NCI-H345 (cell line): ENCODE results near the gene KIF24.
"Not testable (repeated sequence)": the region's sequence is repeated elsewhere in the genome, so short reads cannot be mapped to it uniquely, and the experiment has no call there.

Experiments
- DNase-seq: peaks from one replicate; lab custom pipeline; 2025; lab: John Stamatoyannopoulos, UW

Gene KIF24

DNA sequence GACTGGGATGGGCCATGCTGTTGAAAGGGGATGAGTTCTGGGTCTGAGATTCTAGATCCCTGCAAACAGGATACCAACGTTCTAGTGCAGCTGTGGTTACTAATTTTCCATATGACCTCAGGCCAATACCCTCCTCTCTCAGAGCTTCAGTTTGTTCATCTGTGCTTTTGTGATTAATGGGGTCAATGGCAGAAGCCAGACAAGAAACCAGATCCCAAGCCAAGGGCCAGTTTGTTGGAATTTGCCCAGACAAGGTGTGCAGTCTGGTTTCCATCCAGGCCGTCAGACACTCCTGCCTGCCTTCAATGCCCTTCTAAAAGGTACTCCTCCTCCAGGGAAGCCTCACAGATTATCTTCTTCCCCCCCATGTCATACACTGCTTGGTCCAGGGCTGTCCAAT is 36.2 kb upstream of the KIF24 start:
- no peak for DNase-seq

- no peak for DNase-seq
Measured at GRCh38 chr9:34363619-34364351, 34.7 kb upstream of the KIF24 start.

- no peak for DNase-seq
Measured at GRCh38 chr9:34362614-34363214, 33.6 kb upstream of the KIF24 start.

DNA sequence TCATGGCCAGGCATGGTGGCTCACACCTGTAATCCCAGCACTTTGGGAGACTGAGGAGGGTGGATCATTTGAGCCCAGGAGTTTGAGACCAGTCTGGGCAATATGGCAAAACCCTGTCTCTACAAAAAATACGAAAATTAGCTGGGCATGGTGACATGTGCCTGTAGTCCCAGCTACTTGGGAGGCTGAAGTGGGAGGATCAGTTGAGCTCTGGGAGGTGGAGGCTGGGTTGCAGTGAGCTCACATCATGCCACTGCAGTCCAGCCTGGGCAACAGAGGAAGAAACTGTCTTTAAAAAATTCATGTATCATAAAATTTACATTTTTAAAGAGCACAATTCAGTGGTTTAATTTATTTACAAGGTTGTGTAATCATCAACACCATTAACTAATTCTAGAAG is 23.9 kb upstream of the KIF24 start:
- not testable (repeated sequence) for DNase-seq

GRCh38 chr9:34352122-34352652 is 23.1 kb upstream of the KIF24 start:
- DNase-seq, result not testable (repeated sequence)

DNA sequence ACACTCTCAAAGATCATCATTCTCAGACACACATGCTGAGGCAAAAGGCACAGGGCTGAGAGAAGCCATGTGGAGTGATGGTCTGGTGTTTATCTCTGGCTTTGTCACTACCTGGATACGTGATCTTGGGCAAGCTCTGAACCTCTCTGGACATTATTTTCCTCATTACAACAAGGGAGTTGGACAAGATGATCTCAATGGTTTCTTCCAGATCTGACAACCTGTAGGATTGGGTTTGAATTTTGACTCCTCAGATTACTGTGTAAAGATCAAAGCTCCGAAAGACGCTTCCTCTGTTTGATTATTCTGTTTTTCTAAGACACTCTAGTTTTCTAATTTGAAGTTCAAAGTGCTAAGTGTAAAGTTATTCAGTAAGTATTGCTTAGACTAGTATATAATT is 20.3 kb upstream of the KIF24 start:
- no peak for DNase-seq

DNA sequence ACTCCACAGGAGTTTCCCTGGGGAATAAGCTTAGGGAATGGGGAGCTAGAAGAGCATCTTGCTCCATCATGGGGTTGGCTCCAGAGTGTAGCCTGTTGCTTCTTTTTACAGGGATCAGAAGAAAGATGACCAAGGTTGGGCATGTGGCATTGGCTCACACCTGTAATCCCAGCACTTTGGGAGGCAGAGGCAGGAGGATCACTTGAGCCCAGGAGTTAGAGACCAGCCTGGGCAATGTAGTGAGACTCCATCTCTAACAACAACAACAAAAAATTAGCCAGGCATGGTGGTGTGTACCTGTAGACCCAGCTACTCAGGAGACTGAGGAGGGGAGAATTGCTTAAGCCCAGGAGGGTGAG is 18.7 kb upstream of the KIF24 start:
- no peak for DNase-seq

DNA sequence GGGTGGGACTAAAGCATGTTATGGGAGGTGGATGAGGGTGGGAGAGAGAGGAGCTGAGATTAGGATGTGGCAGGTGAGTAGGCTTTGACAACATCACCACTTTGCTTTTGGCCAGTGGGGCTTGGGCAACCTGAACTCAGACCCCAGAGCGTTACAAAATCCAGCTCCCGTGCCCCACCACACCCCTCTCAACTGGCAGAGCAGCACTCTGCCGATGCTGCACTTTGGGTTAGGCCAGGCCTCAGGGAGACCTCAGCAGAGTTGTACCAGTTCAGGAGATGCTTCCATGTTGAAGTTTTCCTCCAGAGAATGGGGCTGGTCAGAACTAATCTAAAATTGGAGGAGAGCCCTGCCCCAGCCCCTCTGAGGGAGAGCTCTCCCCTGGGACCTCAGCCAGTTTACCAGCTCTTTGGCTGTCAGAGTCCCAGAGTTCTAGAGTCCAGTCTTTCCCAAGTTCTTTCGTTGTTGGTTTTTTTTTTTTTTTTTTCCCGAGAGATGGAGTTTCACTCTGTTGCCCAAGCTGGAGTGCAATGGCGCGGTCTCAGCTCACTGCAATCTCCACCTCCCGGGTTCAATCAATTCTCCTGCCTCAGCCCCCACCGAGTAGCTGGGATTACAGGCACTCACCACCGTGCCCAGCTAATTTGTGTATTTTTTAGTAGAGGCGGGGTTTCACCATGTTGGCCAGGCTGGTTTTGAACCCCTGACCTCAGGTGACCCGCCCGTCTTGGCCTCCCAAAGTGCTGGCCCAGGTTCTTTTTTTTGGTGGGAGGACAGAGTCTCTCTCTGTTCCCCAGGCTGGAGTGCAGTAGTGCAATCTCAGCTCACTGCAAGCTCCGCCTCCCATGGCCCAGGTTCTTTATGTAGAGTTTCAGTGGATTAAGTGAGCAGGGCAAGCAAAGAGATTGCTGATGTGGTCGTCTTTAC is 18.1 kb upstream of the KIF24 start:
- no peak for DNase-seq

DNA sequence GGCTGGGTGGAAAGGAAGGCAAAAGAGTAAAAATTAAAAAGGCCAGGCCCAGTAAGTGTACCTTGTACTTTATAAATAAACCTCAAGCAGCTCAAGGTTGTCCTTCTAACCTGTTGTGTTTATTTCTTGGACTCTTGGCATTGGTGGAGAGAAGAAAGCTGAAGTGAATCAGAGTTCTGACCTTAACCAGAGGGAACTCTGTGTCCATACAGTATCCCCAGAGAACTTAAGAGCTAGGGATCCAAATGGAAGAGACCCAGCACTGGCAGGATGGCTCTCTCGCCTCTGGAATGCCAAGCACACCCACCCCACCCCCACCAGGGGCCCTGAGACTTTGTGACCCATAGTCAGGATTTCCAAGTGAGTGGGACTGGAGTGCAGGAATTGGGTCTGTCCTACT is 14.5 kb upstream of the KIF24 start:
- DNase-seq, result no peak

DNA sequence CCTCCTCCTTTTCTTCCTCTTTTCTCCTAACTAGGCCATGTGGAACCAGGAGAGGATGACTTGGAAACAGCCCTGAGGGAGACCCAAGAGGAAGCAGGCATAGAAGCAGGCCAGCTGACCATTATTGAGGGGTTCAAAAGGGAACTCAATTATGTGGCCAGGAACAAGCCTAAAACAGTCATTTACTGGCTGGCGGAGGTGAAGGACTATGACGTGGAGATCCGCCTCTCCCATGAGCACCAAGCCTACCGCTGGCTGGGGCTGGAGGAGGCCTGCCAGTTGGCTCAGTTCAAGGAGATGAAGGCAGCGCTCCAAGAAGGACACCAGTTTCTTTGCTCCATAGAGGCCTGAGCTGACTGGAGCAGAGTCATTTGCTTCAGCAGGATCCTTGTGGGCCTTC is 14.0 kb upstream of the KIF24 start:
- DNase-seq, result no peak

GRCh38 chr9:34341659-34342295 is 12.7 kb upstream of the KIF24 start:
- DNase-seq, result no peak

DNA sequence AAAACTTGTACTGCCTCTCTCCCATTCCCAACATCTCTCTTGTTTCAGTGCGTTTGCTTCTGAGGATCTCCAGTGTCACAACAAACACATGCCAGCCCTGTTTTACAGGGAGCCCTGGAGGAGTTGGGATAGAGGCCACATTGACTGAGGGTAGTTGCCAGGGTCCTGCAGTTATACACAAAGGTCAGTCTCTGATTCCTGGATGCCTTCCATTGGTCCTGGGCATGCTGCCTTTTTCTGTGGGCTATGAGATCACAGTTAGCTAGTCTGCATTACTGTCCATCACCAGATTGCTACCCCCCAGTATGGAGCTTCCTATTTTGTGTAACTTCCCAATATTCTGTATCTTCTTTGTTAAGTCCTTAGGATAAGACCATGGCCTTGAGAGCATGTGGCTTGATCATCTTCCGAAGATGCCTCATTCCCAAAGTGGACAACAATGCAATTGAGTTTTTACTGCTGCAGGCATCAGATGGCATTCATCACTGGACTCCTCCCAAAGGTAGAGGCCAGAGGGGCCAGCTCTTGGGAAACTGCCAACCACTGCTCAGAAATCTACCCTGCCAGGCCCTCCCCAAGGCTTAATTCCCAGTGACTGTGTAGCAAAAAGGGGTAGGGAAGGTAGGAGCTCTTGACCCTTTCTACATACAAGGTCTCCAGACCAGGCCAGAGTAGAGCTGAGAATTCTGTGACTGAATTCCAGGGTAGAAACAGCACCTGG is 9.8 kb upstream of the KIF24 start:
- DNase-seq, result no peak

DNA sequence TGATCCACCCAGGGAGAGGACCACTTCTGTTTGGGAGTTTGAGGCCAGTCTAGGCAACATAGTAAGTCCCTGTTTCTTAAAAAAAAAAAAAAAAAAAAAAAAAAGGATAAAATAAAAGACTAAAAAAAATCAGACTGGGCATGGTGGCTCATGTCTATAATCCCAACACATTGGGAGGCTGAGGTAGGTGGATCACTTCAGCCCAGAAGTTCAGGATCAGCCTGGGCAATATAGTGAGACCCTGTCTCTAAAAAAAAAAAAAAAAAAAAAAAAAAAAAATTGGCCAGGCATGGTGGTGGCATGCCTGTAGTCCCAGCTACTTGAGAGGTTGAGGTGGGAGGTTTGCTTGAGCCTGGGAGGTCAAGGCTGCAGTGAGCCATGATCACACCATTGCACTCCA is 9.0 kb upstream of the KIF24 start:
- not testable (repeated sequence) for DNase-seq

- no peak for DNase-seq
Measured at GRCh38 chr9:34337403-34337802, 8.3 kb upstream of the KIF24 start.

DNA sequence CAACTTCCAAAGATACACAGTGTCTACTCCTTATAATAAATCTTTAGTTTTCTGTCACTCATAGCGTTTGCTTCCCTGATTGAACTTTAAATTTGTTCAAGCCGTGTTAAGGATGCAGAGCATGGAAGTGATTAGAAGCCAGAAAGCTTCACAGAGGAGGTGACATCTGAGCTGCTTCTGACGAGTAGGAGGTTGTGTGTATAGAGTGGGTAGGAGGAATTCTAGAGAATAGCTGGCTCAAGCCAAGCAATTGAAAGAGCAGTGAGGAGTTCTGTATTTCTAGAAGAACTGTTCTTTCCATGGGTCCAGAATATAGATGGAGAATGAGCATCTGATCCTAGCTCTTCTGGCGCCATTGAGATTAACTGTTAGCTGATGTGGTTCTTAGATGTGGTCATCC is 6.3 kb upstream of the KIF24 start:
- DNase-seq, result no peak

GRCh38 chr9:34334916-34335315 is 5.8 kb upstream of the KIF24 start:
- DNase-seq, result no peak

DNA sequence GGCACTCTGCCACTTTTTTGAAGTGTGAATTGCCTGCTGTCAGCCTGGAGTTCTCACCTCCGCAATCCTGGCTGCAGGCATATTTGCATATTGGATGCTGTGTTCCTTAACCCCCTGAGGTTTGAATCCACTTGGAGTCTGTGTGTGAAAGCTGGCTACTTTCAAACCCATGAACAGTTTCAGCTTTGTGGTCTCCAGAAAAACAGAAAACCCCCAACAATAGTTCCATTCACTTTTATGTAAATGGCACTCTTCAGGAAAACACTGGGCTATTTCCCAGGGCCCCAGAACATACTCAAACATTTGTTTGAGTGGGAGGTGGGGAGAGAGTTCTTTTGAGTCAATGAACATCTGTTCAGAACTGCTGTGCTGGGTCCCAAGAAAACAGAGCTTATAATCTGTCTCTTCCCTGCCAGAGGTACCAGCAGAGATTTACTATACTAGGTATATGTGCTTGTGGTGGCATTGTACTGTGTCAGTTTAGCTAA is 5.3 kb upstream of the KIF24 start:
- no peak for DNase-seq

GRCh38 chr9:34333836-34334235 is 4.8 kb upstream of the KIF24 start:
- no peak for DNase-seq

DNA sequence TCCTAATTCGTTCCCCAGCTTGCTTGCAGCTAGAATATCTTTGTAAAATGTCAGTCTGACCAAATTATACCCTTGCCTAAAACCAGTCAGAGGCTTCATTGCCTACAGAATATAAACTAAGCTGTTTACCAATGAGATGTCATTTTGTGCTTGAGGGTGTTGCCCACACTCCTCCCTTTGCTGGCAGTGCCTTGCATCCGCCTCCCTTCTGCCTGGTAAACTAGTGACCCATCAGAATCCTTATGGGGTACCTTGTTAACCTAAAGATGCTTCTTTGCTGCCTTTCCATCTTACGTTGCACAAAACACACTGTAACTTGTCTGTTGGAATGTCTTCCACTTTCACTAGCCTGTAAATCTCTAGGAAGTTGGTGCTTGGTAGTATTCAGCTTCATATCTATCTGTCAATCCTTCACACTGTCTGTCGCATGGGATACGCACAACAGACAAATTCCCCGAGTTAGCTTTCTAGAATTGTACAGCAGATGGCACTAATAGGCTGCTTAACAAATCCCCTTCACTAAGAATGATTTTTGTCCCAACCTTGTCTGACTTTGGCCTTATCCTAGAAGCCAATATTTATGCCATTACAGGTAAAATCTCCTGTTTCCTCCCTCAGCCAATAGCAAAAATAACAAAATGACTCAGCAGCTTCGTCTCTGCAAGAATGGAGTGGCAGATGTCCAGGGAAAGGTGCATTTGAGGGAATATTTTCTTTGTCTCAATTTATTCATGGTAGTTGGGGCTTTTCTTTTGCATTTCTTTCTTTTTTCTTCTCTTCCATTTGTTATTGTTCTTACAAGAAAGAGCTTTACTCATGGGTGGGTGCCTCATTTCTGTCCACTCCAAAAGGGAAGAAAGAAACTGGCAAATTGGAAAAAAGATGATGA is 3.3 kb upstream of the KIF24 start:
- peak; percentile 37 for DNase-seq

GRCh38 chr9:34331196-34331595 is 2.1 kb upstream of the KIF24 start:
- no peak for DNase-seq
